Endothelial cell of umbilical vein (primary cell): ENCODE measurements around the gene SLC41A3. TPM values are rescaled to one million over a fixed set of nuclear protein-coding genes. Genes with fewer than 3 reads are reported as not detected.

Experiments used
- BruUV-seq: library from RNA; stranded (reverse); fragments of 400-500 nt; replicated peaks from 2 replicates; lab custom pipeline; 2021; lab: Mats Ljungman, UMichigan
- CTCF ChIA-PET: fragments of 300-600, 350-600 bp; sonication (Branson Sonifier 250); formaldehyde crosslinking; loops from one replicate; lab custom pipeline; 2021; ENCODE audit warnings: antibody characterized with exemption, inconsistent platforms; lab: Charles Lee
- POLR2A ChIA-PET: fragments of 300-600, 350-600 bp; sonication (Branson Sonifier 250); formaldehyde crosslinking; loops from one replicate; lab custom pipeline; 2021; ENCODE audit warnings: antibody characterized with exemption, inconsistent platforms; lab: Charles Lee
- DNase-seq: peaks from one replicate; pipeline ENCODE4 v3.0.0-alpha.2; 2011; ENCODE audit warnings: low read depth, low spot score
- FAIRE-seq: peaks from 2 replicates; lab custom pipeline; 2011; peaks lifted over from hg19 to GRCh38; lab: Jason Lieb, UNC
- H2AFZ ChIP-seq: 2 replicates; pipeline ENCODE4 v1.6.0; 2012; ENCODE audit warnings: low read depth, low read length, control low read depth, inconsistent platforms
- H3K27ac ChIP-seq: 2 replicates; pipeline ENCODE4 v1.5.1; 2011; ENCODE audit warnings: low read depth, mild to moderate bottlenecking, control low read depth, low read length, moderate library complexity; ENCODE audit not compliant: insufficient read depth
- H3K27me3 ChIP-seq, 2 experiments: 2 replicates each; pipeline versions ENCODE4 v1.6.0 to v1.6.1; 2011; ENCODE audit warnings: low read length in 2 of 2, mixed read lengths in 1 of 2; ENCODE audit not compliant: control insufficient read depth in 2 of 2, insufficient read depth in 2 of 2
- H3K36me3 ChIP-seq, 2 experiments: 2 replicates in 1 of 2; 3 replicates in 1 of 2; pipeline ENCODE4 v1.5.1; 2011; ENCODE audit warnings: low read length in 2 of 2, mild to moderate bottlenecking in 1 of 2, moderate library complexity in 1 of 2; ENCODE audit not compliant: control insufficient read depth in 2 of 2, insufficient read depth in 2 of 2; ENCODE audit errors: extremely low read depth in 1 of 2
- H3K4me1 ChIP-seq: 3 replicates; pipeline ENCODE4 v1.5.1; 2011; ENCODE audit warnings: mild to moderate bottlenecking, low read length; ENCODE audit not compliant: control insufficient read depth, insufficient read depth; ENCODE audit errors: extremely low read depth
- H3K4me2 ChIP-seq: 2 replicates; pipeline ENCODE4 v1.6.1; 2011; ENCODE audit warnings: low read length, control low read depth, mixed read lengths; ENCODE audit not compliant: insufficient read depth
- H3K4me3 ChIP-seq, 3 experiments: fragments of 200-600 bp in 1 of 3; sonication (generic), shearing (Covaris generic) in 1 of 3; replicated peaks in 1 of 3; 2 replicates each; pipeline ENCODE4 v1.5.1; 2011 to 2016; ENCODE audit warnings: control low read depth in 3 of 3, low read length in 3 of 3, mild to moderate bottlenecking in 2 of 3, inconsistent platforms in 1 of 3, low read depth in 1 of 3, moderate library complexity in 1 of 3; ENCODE audit not compliant: insufficient read depth in 1 of 3
- H3K79me2 ChIP-seq: 2 replicates; pipeline ENCODE4 v1.6.0; 2012; ENCODE audit warnings: low read length, inconsistent platforms; ENCODE audit not compliant: control insufficient read depth, insufficient read depth
- H3K9ac ChIP-seq: replicated peaks from 2 replicates; pipeline ENCODE3; 2011; ENCODE audit warnings: low read length, control low read depth; ENCODE audit not compliant: insufficient read depth; ENCODE audit errors: extremely low read depth
- H3K9me1 ChIP-seq: replicated peaks from 3 replicates; pipeline ENCODE4 v1.6.0; 2011; ENCODE audit warnings: mild to moderate bottlenecking, low read length; ENCODE audit not compliant: control insufficient read depth, insufficient read depth; ENCODE audit errors: extremely low read depth
- H3K9me3 ChIP-seq: replicated peaks from 2 replicates; pipeline ENCODE4 v1.5.1; 2012; ENCODE audit warnings: low read length, inconsistent platforms; ENCODE audit not compliant: control insufficient read depth, insufficient read depth
- H4K20me1 ChIP-seq: replicated peaks from 2 replicates; pipeline ENCODE3; 2011; ENCODE audit warnings: mild to moderate bottlenecking, low read length; ENCODE audit not compliant: control insufficient read depth, insufficient read depth; ENCODE audit errors: extremely low read depth
- EZH2 ChIP-seq: IDR thresholded peaks from 2 replicates; pipeline ENCODE4 v1.6.1; 2012; ENCODE audit warnings: borderline replicate concordance, low read depth, mild to moderate bottlenecking, moderate library complexity, low read length, inconsistent platforms; ENCODE audit not compliant: severe bottlenecking
- FOS ChIP-seq: IDR thresholded peaks from 2 replicates; pipeline ENCODE4 v1.6.1; 2011; ENCODE audit warnings: mild to moderate bottlenecking, low read length, moderate library complexity, borderline replicate concordance; ENCODE audit not compliant: insufficient read depth
- GATA2 ChIP-seq: IDR thresholded peaks from 2 replicates; pipeline ENCODE4 v1.7.0; 2011; ENCODE audit warnings: low read depth, mild to moderate bottlenecking, moderate library complexity, mixed read lengths, low read length; ENCODE audit not compliant: insufficient read length, insufficient read depth
- JUN ChIP-seq: IDR thresholded peaks from 2 replicates; pipeline ENCODE4 v1.6.1; 2011; ENCODE audit warnings: borderline replicate concordance, low read depth; ENCODE audit not compliant: insufficient read length, insufficient read depth
- MYC ChIP-seq: IDR thresholded peaks from one replicate; pipeline ENCODE4 v1.6.1; 2011; ENCODE audit warnings: mild to moderate bottlenecking, low read depth, low read length
- POLR2A ChIP-seq: IDR thresholded peaks from 2 replicates; pipeline ENCODE4 v1.6.1; 2012; ENCODE audit warnings: low read depth, mild to moderate bottlenecking, control low read depth, low read length
- POLR2AphosphoS5 ChIP-seq: IDR thresholded peaks from 2 replicates; pipeline ENCODE4 v1.6.1; 2012; ENCODE audit warnings: low read depth, mild to moderate bottlenecking, control low read depth, low read length, moderate library complexity; ENCODE audit not compliant: insufficient read depth
- dilution Hi-C: fragments of 300-500 bp; cut with MboI; formaldehyde crosslinking; loops from one replicate; pipeline ENCODE4 v1.15.0; 2019; ENCODE audit warnings: low sequenced_read_pairs; ENCODE audit not compliant: extremely low pct_ligation_motif_present
- intact Hi-C: fragments of 100-400 bp; cut with micrococcal nuclease; formaldehyde crosslinking; loops from one replicate; pipeline ENCODE4 v1.10.0; 2022
- polyA plus RNA-seq, 4 experiments: library from polyadenylated mRNA; depleted of rRNA in 3 of 4; stranded (reverse) in 3 of 4; unstranded in 1 of 4; fragments of >200 nt; gene quantifications; 2 replicates each; pipeline versions ENCODE4 v1.2.1 to v1.2.3, GENCODE V29; 2011 to 2012; ENCODE audit warnings: missing spikeins in 1 of 4
- total RNA-seq: library from RNA; stranded (reverse); gene quantifications from 2 replicates; pipeline ENCODE4 v1.2.3, GENCODE V29; 2021
- TF ChIP-seq, protein P1 (sequence below), 2 donors: IDR thresholded peaks; 1 replicate in 1 of 2; 2 replicates in 1 of 2; pipeline ENCODE4 v1.5.1; 2011; ENCODE audit warnings: low read length in 2 of 2, mild to moderate bottlenecking in 2 of 2, moderate library complexity in 2 of 2, control low read depth in 1 of 2, inconsistent platforms in 1 of 2, low read depth in 1 of 2; ENCODE audit not compliant: insufficient read depth in 1 of 2; ENCODE audit errors: extremely low read depth in 1 of 2
- TF ChIP-seq, protein P2 (sequence below): IDR thresholded peaks from 2 replicates; pipeline ENCODE4 v1.6.1; 2011; ENCODE audit not compliant: insufficient read depth, insufficient read length

SLC41A3 gene
- total and polyA plus RNA-seq, 2 donors (not counting 3 experiments of a cell fraction or from before 2014, with no cell fraction given): 52.5 to 118 TPM

DNA sequence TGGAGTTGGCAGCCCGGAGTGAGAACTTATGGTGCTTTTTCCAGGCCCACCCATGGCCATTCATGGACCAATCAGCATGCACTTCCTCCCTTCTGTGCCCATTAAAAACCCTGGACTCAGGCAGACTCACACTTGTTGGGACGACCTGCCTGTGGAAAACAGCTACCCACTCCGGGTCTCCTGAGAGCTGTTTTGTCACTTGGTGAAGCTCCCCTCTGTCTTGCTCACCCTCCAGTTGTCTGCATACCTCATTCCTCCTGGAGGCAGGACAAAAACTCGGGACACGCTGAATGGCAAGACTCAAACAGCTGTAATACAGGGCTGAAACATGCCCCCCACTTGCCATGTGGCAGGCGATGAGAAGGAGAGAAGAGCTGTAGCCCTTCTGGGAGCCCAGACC, 79.7 kb downstream of the SLC41A3 start:
- H3K4me1 ChIP-seq: no peaks in the 10 kb centered on the region
- DNase-seq (no peak), FAIRE-seq (no peak)
- TF ChIP-seq GATA2 (no peak), EZH2 (no peak), MYC (no peak), JUN (no peak), POLR2A (no peak), FOS (no peak), POLR2AphosphoS5 (no peak)
- TF ChIP-seq, protein P1, sequence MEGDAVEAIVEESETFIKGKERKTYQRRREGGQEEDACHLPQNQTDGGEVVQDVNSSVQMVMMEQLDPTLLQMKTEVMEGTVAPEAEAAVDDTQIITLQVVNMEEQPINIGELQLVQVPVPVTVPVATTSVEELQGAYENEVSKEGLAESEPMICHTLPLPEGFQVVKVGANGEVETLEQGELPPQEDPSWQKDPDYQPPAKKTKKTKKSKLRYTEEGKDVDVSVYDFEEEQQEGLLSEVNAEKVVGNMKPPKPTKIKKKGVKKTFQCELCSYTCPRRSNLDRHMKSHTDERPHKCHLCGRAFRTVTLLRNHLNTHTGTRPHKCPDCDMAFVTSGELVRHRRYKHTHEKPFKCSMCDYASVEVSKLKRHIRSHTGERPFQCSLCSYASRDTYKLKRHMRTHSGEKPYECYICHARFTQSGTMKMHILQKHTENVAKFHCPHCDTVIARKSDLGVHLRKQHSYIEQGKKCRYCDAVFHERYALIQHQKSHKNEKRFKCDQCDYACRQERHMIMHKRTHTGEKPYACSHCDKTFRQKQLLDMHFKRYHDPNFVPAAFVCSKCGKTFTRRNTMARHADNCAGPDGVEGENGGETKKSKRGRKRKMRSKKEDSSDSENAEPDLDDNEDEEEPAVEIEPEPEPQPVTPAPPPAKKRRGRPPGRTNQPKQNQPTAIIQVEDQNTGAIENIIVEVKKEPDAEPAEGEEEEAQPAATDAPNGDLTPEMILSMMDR (IDR thresholded peaks at IDR 0.05; ENCODE audit: extremely low read depth in 1 of 2, insufficient read depth in 1 of 2, low read depth in 1 of 2, low read length in 2 of 2): no peak
- TF ChIP-seq, protein P2, sequence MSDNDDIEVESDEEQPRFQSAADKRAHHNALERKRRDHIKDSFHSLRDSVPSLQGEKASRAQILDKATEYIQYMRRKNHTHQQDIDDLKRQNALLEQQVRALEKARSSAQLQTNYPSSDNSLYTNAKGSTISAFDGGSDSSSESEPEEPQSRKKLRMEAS: no peak
- peaks cover 0 to 20% of the 10 kb centered on the region in 2 experiments for H3K36me3 ChIP-seq
- BruUV-seq: no TSS peak
- H4K20me1 ChIP-seq: no peaks in the 10 kb centered on the region
- dilution Hi-C loops: no loop called here
- H3K9me3 ChIP-seq: no peaks in the 10 kb centered on the region
- ChIA-PET POLR2A (no interaction called here), CTCF (no interaction called here)
- no peaks in the 10 kb centered on the region for H3K79me2 ChIP-seq
- no peak overlapping the region for H3K9ac ChIP-seq
- H2AFZ ChIP-seq: no peak overlapping the region
- no peaks in the 10 kb centered on the region for H3K9me1 ChIP-seq
- H3K4me3 ChIP-seq: no peak overlapping the region
- H3K27ac ChIP-seq: no peak overlapping the region
- H3K4me2 ChIP-seq: no peak overlapping the region
- intact Hi-C loops: no loop called here
- H3K27me3 ChIP-seq: no peaks in the 10 kb centered on the region
